Upper lobe of left lung (tissue), 4 donors: ENCODE measurements around the gene SYT9.

Experiments
- EP300 ChIP-seq, 4 donors: sonication (generic); formaldehyde crosslinking; IDR thresholded peaks; one replicate each; pipeline ENCODE4 v1.5.1; 2017; ENCODE audit warnings: antibody characterized with exemption in 4 of 4, control low read depth in 2 of 4
- POLR2A ChIP-seq, 4 donors: fragments of 450-650 bp; IDR thresholded peaks; one replicate each; pipeline ENCODE4 v1.5.1; 2016 to 2017; ENCODE audit warnings: antibody characterized with exemption in 4 of 4, mild to moderate bottlenecking in 2 of 4
- POLR2AphosphoS5 ChIP-seq, 2 donors: sonication (generic); formaldehyde crosslinking; IDR thresholded peaks; one replicate each; pipeline ENCODE4 v1.5.1; 2017; ENCODE audit warnings: antibody characterized with exemption in 2 of 2
- TF ChIP-seq, protein P1 (sequence below), 6 experiments: fragments of 450-650 bp in 4 of 6; fragments of 200-600 bp in 2 of 6; sonication (generic) in 2 of 6; IDR thresholded peaks; one replicate each; pipeline ENCODE4 v1.5.1; 2016 to 2019; ENCODE audit warnings: antibody characterized with exemption in 6 of 6

GRCh38 chr11:7300281-7300680 lies 48.6 kb downstream of the SYT9 start:
- TF ChIP-seq POLR2A (IDR thresholded peaks at IDR 0.05), result no peak
- TF ChIP-seq, protein P1, sequence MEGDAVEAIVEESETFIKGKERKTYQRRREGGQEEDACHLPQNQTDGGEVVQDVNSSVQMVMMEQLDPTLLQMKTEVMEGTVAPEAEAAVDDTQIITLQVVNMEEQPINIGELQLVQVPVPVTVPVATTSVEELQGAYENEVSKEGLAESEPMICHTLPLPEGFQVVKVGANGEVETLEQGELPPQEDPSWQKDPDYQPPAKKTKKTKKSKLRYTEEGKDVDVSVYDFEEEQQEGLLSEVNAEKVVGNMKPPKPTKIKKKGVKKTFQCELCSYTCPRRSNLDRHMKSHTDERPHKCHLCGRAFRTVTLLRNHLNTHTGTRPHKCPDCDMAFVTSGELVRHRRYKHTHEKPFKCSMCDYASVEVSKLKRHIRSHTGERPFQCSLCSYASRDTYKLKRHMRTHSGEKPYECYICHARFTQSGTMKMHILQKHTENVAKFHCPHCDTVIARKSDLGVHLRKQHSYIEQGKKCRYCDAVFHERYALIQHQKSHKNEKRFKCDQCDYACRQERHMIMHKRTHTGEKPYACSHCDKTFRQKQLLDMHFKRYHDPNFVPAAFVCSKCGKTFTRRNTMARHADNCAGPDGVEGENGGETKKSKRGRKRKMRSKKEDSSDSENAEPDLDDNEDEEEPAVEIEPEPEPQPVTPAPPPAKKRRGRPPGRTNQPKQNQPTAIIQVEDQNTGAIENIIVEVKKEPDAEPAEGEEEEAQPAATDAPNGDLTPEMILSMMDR (IDR thresholded peaks at IDR 0.05), result no peak
- TF ChIP-seq POLR2AphosphoS5 (IDR thresholded peaks at IDR 0.05), result no peak
- TF ChIP-seq EP300 (IDR thresholded peaks at IDR 0.05), result no peak
